GM18507 (cell line): ENCODE measurements around the gene CEACAM21.

Source experiments
- DNase-seq: peaks from one replicate; pipeline ENCODE4 v3.0.0; 2011; ENCODE audit warnings: low read depth; ENCODE audit not compliant: insufficient read length; ENCODE audit errors: extremely low spot score
- FAIRE-seq: peaks from 2 replicates; lab custom pipeline; 2011; peaks lifted over from hg19 to GRCh38; lab: Jason Lieb, UNC

Gene CEACAM21

DNA sequence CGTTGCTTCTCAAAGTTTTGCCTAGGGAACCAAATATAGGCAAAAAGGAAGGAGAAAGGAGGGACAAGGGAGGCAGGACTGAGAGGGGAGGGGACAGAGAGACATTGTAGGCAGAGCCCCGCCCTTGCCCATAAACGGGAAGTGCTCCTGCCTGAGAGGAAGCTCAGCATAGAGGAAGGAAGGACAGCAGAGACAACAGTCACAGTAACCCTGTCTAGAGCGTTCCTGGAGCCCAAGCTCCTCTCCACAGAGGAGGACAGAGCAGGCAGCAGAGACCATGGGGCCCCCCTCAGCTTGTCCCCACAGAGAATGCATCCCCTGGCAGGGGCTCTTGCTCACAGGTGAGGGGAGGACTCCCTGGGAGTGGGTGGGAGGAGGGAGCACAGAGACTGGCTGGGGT is at the start of gene CEACAM21:
TSS of gene CEACAM21 (plus strand) at position 169 of the 400 bp plus-strand sequence. CDS start at position 278, 109 bp downstream.
- peak; percentile 39 for DNase-seq

GRCh38 chr19:41527089-41527488 is 48.9 kb upstream of the CEACAM21 start:
- no peak for DNase-seq
- no peak for FAIRE-seq

More for the DNA sequence above, at the start of gene CEACAM21:
- FAIRE-seq: peak; percentile 99

GRCh38 chr19:41528106-41528505 is 47.9 kb upstream of the CEACAM21 start:
- DNase-seq (no peak), FAIRE-seq (no peak)

DNA sequence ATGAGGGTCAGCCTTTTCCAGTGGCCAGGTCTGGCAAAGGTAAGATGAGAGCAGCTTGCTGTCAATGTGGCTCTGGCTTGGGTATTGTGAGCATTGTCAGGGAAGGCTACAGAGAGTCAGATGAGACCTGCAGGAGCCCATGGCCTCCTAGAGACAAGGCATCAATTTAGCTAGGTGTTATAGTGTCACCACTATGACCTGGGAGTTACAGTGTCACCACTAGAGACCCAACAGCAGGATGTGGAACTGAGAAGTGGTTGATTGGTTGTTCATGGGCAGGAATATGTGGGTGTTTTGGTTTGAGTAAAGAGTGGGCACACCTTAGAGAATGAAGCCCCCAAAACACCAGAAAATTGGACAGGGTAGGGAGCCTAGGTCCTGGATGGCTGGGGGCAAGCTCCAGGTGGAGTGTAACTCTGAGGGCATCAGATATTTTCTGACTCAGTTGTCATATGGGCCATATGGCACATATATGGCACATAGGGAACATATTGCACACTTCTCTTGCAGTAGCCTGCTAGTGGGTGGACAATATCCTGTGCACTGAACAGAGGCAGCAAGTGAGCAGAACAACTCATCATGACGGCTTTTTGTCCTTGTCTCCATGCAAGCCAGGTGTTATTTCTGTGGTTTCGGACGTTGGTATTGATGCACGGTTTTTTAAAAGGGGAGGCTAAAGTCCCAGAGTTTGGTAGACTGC is 46.3 kb upstream of the CEACAM21 start:
- DNase-seq (no peak), FAIRE-seq (peak; percentile 5)

- DNase-seq (no peak), FAIRE-seq (no peak)
These were observed 45.8 kb upstream of the CEACAM21 start for GRCh38 chr19:41530184-41530534.

DNA sequence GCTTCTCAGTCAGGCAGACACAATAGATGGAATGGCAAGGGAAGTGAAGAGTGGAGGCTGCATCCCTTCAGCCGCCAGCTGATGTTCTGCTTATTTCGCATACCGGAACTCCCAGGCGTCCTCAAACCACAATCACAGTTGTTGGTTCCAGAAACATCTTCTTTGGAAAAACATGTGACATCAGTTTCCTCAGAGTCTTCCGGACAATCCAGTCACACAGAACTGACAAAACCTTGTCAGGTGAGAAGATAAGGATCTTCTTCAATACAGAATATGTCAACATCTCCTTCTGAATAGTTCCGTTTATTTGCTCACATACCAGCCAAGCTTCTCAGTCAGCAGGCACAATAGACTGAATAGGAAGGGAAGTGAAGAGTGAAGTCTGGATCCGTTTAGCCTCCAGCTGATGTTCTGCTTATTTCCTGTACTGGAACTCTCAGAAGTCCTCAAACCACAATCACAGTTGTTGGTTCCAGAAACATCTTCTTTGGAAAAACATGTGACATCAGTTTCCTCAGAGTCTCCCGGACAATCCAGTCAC is 45.1 kb upstream of the CEACAM21 start:
- DNase-seq (no peak), FAIRE-seq (no peak)

DNA sequence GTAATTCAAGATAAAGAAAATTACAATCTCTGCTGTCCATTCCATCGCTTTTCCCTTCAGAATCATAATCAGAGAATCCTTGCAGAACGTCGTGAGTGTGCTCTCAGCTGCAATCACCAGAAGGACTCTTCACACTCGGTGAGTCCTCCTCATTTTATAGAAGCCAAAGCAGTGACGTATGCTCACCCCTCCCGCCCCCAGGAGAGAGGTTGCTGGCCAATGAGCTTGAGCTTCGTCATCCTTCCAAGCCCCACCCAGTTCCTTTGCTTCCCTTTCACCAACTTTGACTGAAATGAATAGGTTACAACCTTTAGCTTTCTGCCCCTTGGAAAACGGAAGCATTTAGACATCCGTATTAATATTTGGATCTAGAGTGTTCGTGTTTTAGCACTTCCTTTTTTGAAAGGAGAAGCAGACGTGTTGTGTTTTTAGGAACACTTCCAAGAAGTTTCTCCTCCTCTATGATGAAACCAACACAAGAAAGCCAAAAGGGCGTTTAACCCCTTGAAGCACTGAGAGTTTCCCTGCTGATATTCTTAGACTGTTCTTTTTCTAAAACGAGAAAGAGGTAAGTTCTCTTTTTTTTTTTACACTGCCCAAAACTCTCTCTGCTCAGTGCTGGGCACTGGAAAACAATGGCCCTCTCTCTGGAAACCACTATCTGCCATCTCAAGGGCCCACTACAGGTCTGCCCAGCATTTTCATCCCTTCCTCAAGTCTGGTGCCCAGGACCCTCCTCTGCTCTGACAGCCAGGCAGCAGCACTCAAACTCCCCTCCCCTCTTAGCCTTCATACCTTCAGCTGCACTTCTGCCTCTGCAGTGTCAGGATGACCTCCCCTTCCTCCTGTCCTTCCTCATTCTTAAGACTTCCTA is 44.3 kb upstream of the CEACAM21 start:
- FAIRE-seq (peak; percentile 95), DNase-seq (no peak)

- no peak for DNase-seq
- FAIRE-seq: peak; percentile 52
These were observed 43.4 kb upstream of the CEACAM21 start for GRCh38 chr19:41532526-41532925.

GRCh38 chr19:41533671-41534215 is 42.2 kb upstream of the CEACAM21 start:
- no peak for DNase-seq
- FAIRE-seq: no peak

- FAIRE-seq: peak; percentile 98
- DNase-seq: no peak
These were observed 40.8 kb upstream of the CEACAM21 start for GRCh38 chr19:41535029-41535622.

DNA sequence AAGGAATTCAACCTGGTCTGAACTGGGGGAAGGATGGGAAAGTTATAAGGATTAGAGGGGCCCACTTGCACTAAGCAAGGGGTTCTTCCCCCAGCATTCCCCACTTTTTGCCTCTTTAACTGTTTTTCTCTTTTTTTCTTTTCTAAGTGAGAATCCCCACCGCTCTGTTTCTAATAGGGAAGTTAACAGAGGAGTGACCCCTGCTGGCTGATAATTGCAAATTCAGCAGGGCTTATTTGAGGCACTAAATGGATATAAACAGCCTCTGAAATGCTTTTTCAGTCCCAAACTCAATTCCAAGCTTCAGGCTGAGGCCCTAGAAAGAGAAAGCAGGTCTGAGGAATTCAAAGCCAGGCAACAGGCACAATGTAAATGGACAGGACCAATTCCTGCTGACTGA is 38.2 kb upstream of the CEACAM21 start:
- no peak for DNase-seq

GRCh38 chr19:41540041-41540695 is 35.8 kb upstream of the CEACAM21 start:
- DNase-seq (no peak), FAIRE-seq (no peak)

More for the DNA sequence above, 38.2 kb upstream of the CEACAM21 start:
- FAIRE-seq: peak; percentile 78

GRCh38 chr19:41541990-41542584 is 33.9 kb upstream of the CEACAM21 start:
- peak; percentile 57 for FAIRE-seq
- no peak for DNase-seq

GRCh38 chr19:41542622-41543021 is 33.3 kb upstream of the CEACAM21 start:
- FAIRE-seq (no peak), DNase-seq (no peak)

GRCh38 chr19:41543582-41543981 is 32.4 kb upstream of the CEACAM21 start:
- FAIRE-seq (peak; percentile 36), DNase-seq (no peak)

DNA sequence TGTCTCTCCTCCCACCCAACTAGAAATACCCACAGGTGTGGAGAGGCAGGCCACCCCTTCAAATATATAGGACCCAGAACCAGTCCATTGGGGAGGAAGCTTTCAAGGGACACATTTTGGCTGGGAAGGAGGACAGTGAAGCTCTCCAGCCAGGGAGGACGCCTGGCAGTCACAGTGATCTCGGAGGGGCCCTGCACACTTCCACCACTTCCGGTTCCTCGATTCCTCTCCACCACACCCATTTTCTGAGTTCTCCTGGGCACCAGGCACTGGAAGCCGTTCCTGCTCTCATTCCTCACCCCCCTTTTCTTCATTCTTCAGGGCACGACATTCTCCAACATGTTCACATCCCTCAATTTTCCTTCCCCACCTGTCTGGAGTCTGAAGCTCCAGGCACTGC is 30.4 kb upstream of the CEACAM21 start:
- DNase-seq (no peak), FAIRE-seq (no peak)

GRCh38 chr19:41546386-41546789 is 29.6 kb upstream of the CEACAM21 start:
- no peak for DNase-seq
- FAIRE-seq: peak; percentile 97

DNA sequence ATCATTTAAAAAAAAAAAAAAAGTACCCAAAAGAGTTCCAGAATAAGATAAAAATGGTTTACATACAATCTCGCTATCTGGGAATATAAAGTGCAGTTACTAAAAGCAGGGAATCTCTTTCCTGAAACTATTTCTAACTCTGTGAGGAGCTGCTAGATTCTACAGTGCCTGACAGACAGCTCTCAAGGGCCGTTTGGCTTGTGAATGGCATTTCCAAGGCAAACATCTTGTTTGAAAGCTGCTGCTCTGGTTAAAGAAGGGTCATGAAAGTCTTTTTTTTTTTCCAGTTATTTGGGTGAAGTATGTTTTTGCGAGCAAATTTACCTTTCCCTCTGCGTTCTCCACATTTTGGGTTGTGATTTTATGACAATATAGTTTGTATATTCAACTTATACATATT is 29.0 kb upstream of the CEACAM21 start:
- no peak for FAIRE-seq
- no peak for DNase-seq

- FAIRE-seq: no peak
- no peak for DNase-seq
These were observed 28.4 kb upstream of the CEACAM21 start for GRCh38 chr19:41547569-41547968.
